A549 (cell line): Measurements from ENCODE around the gene OR4K1. TPM values are rescaled to one million over a fixed set of nuclear protein-coding genes. Genes with fewer than 3 reads are reported as not detected.
A peak's percentile ranks its signal among the peaks of the same experiment; 100 is the strongest.
"Not testable (repeated sequence)": the region's sequence is repeated elsewhere in the genome, so short reads cannot be mapped to it uniquely, and the experiment has no call there.

Source experiments
- ATAC-seq, 2 experiments: fragments of 200-7000 bp in 1 of 2; fragments of >200 bp in 1 of 2; cut with Nextera tagmentation in 1 of 2; cut with Tn5 transposase in 1 of 2; 3 replicates each; pipeline versions ENCODE4 v1.8.0 to v1.9.1; 2018 to 2020; ENCODE audit warnings: mild to moderate bottlenecking in 1 of 2, moderate library complexity in 1 of 2
- CTCF ChIA-PET: fragments of 300-600 bp; sonication (Branson Sonifier 250); formaldehyde crosslinking; extraction: SDS; loops from one replicate; lab custom pipeline; 2021; ENCODE audit warnings: antibody characterized with exemption, inconsistent platforms; lab: Yijun Ruan, JAX
- POLR2A ChIA-PET: fragments of 350-600 bp; formaldehyde crosslinking; extraction: SDS; loops from one replicate; lab custom pipeline; 2021; ENCODE audit warnings: antibody characterized with exemption, inconsistent platforms; lab: Yijun Ruan, JAX
- DNase-seq, 2 experiments: peaks; one replicate each; pipeline versions ENCODE4 v3.0.0 to v3.0.0-alpha.2; 2011 to 2016; ENCODE audit warnings: low read depth in 1 of 2, low spot score in 1 of 2
- FAIRE-seq: peaks from 2 replicates; lab custom pipeline; 2011; peaks lifted over from hg19 to GRCh38; lab: Jason Lieb, UNC
- H3K27ac ChIP-seq, 2 experiments: fragments of >200 bp; sonication (Bioruptor Twin); formaldehyde crosslinking; 3 replicates each; pipeline ENCODE4 v1.5.1; 2016 to 2017
- H3K4me1 ChIP-seq: fragments of >200 bp; sonication (Bioruptor Twin); formaldehyde crosslinking; 3 replicates; pipeline ENCODE4 v1.6.1; 2016
- H3K4me2 ChIP-seq: fragments of >200 bp; sonication (Bioruptor Twin); formaldehyde crosslinking; 3 replicates; pipeline ENCODE4 v1.6.1; 2016
- H3K4me3 ChIP-seq: fragments of >200 bp; sonication (Bioruptor Twin); formaldehyde crosslinking; 3 replicates; pipeline ENCODE4 v1.5.1; 2016
- H3K9me3 ChIP-seq: fragments of >200 bp; sonication (Bioruptor Twin); formaldehyde crosslinking; 3 replicates; pipeline ENCODE4 v1.6.1; 2016
- BHLHE40 ChIP-seq: IDR thresholded peaks from 2 replicates; pipeline ENCODE4 v1.6.1; 2012; ENCODE audit warnings: low read depth, low read length, inconsistent platforms
- CBX2 ChIP-seq: fragments of 200-600 bp; sonication (generic); IDR thresholded peaks from 2 replicates; pipeline ENCODE4 v1.6.1; 2016; ENCODE audit warnings: low read depth, mild to moderate bottlenecking, borderline replicate concordance
- CBX8 ChIP-seq: fragments of 200-600 bp; sonication (generic); IDR thresholded peaks from 2 replicates; pipeline ENCODE4 v1.6.1; 2016
- EHF ChIP-seq: fragments of 250-450 bp; sonication (Bioruptor Pico); IDR thresholded peaks from 2 replicates; pipeline ENCODE4 v1.5.0; 2020; ENCODE audit warnings: mild to moderate bottlenecking
- EHMT2 ChIP-seq: fragments of 200-600 bp; sonication (generic); IDR thresholded peaks from 2 replicates; pipeline ENCODE4 v1.6.1; 2016; ENCODE audit warnings: antibody characterized with exemption, low read depth, mild to moderate bottlenecking, moderate library complexity
- FOSB ChIP-seq: fragments of 250-450 bp; sonication (Bioruptor Pico); IDR thresholded peaks from 2 replicates; pipeline ENCODE4 v1.5.0; 2020; ENCODE audit warnings: mild to moderate bottlenecking, moderate library complexity
- FOXS1 ChIP-seq: fragments of 250-450 bp; sonication (Bioruptor Pico); IDR thresholded peaks from 2 replicates; pipeline ENCODE4 v1.5.0; 2020; ENCODE audit warnings: mild to moderate bottlenecking, moderate library complexity
- HDAC2 ChIP-seq: fragments of 200-600 bp; sonication (generic); IDR thresholded peaks from 2 replicates; pipeline ENCODE4 v1.6.1; 2016
- HOXB13 ChIP-seq: fragments of 250-450 bp; sonication (Bioruptor Pico); IDR thresholded peaks from 2 replicates; pipeline ENCODE4 v1.5.0; 2020; ENCODE audit warnings: low read depth, mild to moderate bottlenecking, moderate library complexity
- KDM1A ChIP-seq: fragments of 200-600 bp; sonication (generic); IDR thresholded peaks from 2 replicates; pipeline ENCODE4 v1.6.1; 2016; ENCODE audit warnings: low read depth, mild to moderate bottlenecking
- MYC ChIP-seq: IDR thresholded peaks from 2 replicates; pipeline ENCODE4 v1.6.1; 2012; ENCODE audit warnings: mild to moderate bottlenecking, inconsistent platforms, low read length, improper control_type of control experiment, borderline replicate concordance
- NFE2L2 ChIP-seq: fragments of 150-350 bp; conservative IDR thresholded peaks from 2 replicates; pipeline ENCODE4 v1.6.1; 2014; ENCODE audit warnings: low read length
- NPAS2 ChIP-seq: fragments of 250-450 bp; sonication (Bioruptor Pico); IDR thresholded peaks from 2 replicates; pipeline ENCODE4 v1.8.0; 2022; ENCODE audit warnings: mild to moderate bottlenecking, moderate library complexity, borderline replicate concordance
- NR3C1 ChIP-seq: fragments of >200 bp; sonication (Bioruptor Twin); formaldehyde crosslinking; IDR thresholded peaks from 3 replicates; pipeline ENCODE4 v1.6.1; 2017
- POLR2A ChIP-seq: IDR thresholded peaks from 2 replicates; pipeline ENCODE4 v1.6.1; 2012; ENCODE audit warnings: mild to moderate bottlenecking, low read length
- TFCP2L1 ChIP-seq: fragments of 250-450 bp; sonication (Bioruptor Pico); IDR thresholded peaks from 2 replicates; pipeline ENCODE4 v1.5.0; 2021; ENCODE audit warnings: mild to moderate bottlenecking
- TP53 ChIP-seq: fragments of 250-450 bp; sonication (Bioruptor Pico); IDR thresholded peaks from 2 replicates; pipeline ENCODE4 v1.5.0; 2021; ENCODE audit warnings: mild to moderate bottlenecking, moderate library complexity
- WGBS: methylation state at CpG from one replicate; pipeline ENCODE4 v1.1.6; 2017; ENCODE audit errors: missing lambda C conversion rate; 5-methylcytosine and 5-hydroxymethylcytosine counted together
- polyA plus RNA-seq, 4 experiments: library from polyadenylated mRNA; depleted of rRNA in 3 of 4; stranded (reverse); fragments of >200 nt; fragmentation: RNase III in 1 of 4; extraction: RNeasy Plus Mini Kit Qiagen cat#74134 plus additional on column Dnase treatment in 1 of 4; gene quantifications; 2 replicates in 3 of 4; 3 replicates in 1 of 4; pipeline ENCODE4 v1.2.3, GENCODE V29; 2011 to 2017
- TF ChIP-seq, protein P1 (sequence below): IDR thresholded peaks from 2 replicates; pipeline ENCODE4 v1.6.1; 2012; ENCODE audit warnings: low read depth, borderline replicate concordance
- TF ChIP-seq, protein P2 (sequence below): fragments of >200 bp; sonication (Bioruptor Twin); formaldehyde crosslinking; IDR thresholded peaks from 3 replicates; pipeline ENCODE4 v1.5.1; 2016
- TF ChIP-seq, protein P3 (sequence below): fragments of 150-350 bp; IDR thresholded peaks from 2 replicates; pipeline ENCODE4 v1.6.1; 2014; ENCODE audit warnings: low read depth, mild to moderate bottlenecking, low read length

OR4K1 gene
- polyA plus RNA-seq, 2 of the 4 experiments (the other 2 are of a cell fraction): not detected

DNA sequence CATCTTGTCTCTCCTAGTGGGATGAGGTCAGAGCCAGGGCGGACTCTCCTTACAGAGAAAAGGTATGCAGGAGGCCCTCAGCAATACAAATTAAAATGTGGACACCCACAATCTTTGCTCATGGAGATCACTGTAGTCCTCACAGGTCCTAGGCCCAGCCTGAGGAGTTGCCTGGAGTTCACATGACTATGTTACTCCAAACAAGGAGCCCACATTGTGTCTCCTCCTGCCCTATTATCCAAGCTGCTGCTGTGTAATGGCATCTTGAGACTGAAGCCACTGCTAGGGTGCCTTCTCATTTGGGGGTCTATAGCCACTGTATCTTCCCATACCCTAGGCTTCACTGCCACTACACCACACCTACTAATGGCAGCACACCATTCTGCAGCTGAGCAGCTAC lies 11.0 kb downstream of the OR4K1 start:
- 37% methylated on average over 1 of the region's 1 CpG for WGBS
- no peak for TF ChIP-seq HOXB13
- TF ChIP-seq, protein P1, sequence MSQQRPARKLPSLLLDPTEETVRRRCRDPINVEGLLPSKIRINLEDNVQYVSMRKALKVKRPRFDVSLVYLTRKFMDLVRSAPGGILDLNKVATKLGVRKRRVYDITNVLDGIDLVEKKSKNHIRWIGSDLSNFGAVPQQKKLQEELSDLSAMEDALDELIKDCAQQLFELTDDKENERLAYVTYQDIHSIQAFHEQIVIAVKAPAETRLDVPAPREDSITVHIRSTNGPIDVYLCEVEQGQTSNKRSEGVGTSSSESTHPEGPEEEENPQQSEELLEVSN: no peak
- Histone ChIP-seq H3K9me3 (no peaks in the 10 kb centered on the region), H3K4me2 (no peak overlapping the region), H3K4me1 (no peaks in the 10 kb centered on the region), H3K4me3 (no peak overlapping the region), H3K27ac (no peak overlapping the region)
- ChIA-PET CTCF (interaction anchor here (1.7 kb wide), 1 partner anchor 8 kb away, joined by 4 read pairs; no protein-coding TSS in a partner anchor), POLR2A (no interaction called here)
- DNase-seq: no peak
- ATAC-seq: peak; percentile 27 to 50; a peak in 3 of 6 replicates
- peak; percentile 18 for FAIRE-seq

DNA sequence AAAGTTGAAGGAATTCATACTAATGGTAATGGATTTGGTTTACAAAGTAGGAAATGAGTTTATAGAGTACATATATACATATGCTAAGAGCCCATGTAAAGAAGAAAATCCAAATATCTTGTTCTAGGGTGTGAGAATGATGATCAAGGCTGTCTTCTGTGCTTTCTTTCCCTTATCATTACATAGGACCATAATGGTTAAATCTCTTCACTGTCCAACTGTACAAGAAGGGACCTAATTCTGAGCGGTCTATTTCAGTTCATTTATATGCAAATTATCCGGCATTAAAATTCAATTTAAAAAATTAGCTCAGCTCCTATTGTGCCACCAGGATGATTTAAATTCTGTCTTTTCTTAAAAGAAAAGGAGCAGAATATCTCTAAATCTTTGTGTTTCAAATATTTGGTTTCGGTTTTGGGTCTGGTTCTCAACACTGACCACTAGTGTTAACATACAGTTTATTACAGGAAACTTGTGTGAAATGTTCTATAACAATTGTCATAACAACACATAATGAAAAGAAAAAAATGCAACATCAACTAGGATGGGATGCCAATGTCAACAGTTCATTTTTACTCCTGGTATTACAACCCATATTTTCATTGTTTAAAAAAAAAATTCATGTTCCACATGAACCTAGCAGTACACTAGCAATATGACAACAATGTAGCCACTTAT lies 16.8 kb downstream of the OR4K1 start:
- ChIA-PET CTCF (interaction anchor here (0.6 to 0.8 kb wide), 2 partner anchors 12 to 29 kb away, joined by 3 read pairs; no protein-coding TSS in a partner anchor), POLR2A (no interaction called here)
- no peaks in the 10 kb centered on the region for H3K9me3 ChIP-seq
- ATAC-seq: peak; percentile 77 to 84
- FAIRE-seq: peak; percentile 100
- no peak for TF ChIP-seq FOXS1
- TF ChIP-seq, protein P2, sequence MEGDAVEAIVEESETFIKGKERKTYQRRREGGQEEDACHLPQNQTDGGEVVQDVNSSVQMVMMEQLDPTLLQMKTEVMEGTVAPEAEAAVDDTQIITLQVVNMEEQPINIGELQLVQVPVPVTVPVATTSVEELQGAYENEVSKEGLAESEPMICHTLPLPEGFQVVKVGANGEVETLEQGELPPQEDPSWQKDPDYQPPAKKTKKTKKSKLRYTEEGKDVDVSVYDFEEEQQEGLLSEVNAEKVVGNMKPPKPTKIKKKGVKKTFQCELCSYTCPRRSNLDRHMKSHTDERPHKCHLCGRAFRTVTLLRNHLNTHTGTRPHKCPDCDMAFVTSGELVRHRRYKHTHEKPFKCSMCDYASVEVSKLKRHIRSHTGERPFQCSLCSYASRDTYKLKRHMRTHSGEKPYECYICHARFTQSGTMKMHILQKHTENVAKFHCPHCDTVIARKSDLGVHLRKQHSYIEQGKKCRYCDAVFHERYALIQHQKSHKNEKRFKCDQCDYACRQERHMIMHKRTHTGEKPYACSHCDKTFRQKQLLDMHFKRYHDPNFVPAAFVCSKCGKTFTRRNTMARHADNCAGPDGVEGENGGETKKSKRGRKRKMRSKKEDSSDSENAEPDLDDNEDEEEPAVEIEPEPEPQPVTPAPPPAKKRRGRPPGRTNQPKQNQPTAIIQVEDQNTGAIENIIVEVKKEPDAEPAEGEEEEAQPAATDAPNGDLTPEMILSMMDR: peak; percentile 39; the same call in 1 of the 3 replicates
- no peak for DNase-seq
- WGBS: 23% methylated on average over 3 of the region's 3 CpGs
- H3K4me1 ChIP-seq: no peaks in the 10 kb centered on the region
- H3K4me2 ChIP-seq: peak overlapping the region; percentile 46
- H3K4me3 ChIP-seq: 0 out of 3 replicates have a peak overlapping the region, but pooled peaks have one; percentile 28
- no peak overlapping the region for H3K27ac ChIP-seq

DNA sequence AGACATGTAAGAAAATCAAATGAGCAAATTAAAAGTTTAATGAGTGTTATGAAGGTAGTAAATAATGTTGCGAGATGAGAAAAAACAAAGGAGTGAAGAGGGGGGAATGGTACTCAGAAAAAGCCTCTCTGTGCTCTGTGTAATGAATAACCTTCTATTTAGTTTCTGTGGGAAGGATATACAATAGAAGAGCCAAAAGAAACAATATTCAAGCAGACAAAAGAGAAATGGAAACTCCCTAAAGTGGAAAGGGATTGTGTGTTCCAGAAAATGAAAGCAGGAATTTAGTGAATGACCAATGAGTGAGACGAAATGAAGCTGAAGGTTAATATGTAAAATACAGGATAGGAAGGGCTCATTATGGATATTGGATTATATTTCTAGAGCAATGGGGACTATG lies 18.5 kb downstream of the OR4K1 start:
- no peak for DNase-seq
- TF ChIP-seq MYC (no peak), EHMT2 (no peak), TP53 (CRISPR knock-in tag) (no peak), FOSB (no peak), NR3C1 (no peak), POLR2A (no peak), KDM1A (no peak), NFE2L2 (no peak), EHF (CRISPR knock-in tag) (no peak), HDAC2 (no peak), NPAS2 (CRISPR knock-in tag) (no peak), TFCP2L1 (no peak), CBX8 (no peak), BHLHE40 (no peak), CBX2 (no peak)
- TF ChIP-seq, protein P3, sequence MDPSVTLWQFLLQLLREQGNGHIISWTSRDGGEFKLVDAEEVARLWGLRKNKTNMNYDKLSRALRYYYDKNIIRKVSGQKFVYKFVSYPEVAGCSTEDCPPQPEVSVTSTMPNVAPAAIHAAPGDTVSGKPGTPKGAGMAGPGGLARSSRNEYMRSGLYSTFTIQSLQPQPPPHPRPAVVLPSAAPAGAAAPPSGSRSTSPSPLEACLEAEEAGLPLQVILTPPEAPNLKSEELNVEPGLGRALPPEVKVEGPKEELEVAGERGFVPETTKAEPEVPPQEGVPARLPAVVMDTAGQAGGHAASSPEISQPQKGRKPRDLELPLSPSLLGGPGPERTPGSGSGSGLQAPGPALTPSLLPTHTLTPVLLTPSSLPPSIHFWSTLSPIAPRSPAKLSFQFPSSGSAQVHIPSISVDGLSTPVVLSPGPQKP: no peak
- Histone ChIP-seq H3K4me2 (no peak overlapping the region), H3K9me3 (no peaks in the 10 kb centered on the region), H3K4me3 (no peak overlapping the region), H3K27ac (no peak overlapping the region), H3K4me1 (no peaks in the 10 kb centered on the region)
- FAIRE-seq: peak; percentile 95
- POLR2A ChIA-PET: no interaction called here
- no peak for ATAC-seq
- CTCF ChIA-PET: interaction anchor here (1.6 kb wide), 1 partner anchor 12 kb away, joined by 3 read pairs; no protein-coding TSS in a partner anchor
- 31% methylated on average over 2 of the region's 2 CpGs for WGBS

DNA sequence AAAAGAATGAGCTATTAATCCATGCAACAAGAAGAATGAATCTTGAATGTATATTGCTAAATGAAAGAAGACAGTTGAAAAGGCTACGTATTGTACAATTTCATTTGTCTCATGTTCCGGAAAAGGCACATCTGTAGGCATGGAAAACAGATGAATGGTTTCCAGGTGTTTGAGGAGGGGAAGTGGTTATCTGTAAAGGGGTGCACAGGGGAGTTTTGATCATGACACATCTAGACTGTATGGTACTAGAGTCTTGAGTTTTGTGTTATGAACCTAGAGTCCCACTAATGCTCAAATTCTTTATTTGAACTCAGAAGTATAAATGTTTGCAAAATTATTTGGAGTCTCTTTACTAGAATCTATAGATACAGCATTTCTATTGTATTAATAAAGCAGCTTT lies 39.0 kb downstream of the OR4K1 start:
- ATAC-seq, FAIRE-seq, H3K4me2 ChIP-seq, POLR2A ChIA-PET, DNase-seq, CTCF ChIA-PET, H3K4me1 ChIP-seq, H3K27ac ChIP-seq, H3K4me3 ChIP-seq, H3K9me3 ChIP-seq: not testable (repeated sequence)
- WGBS: 31% methylated on average over 2 of the region's 2 CpGs
